GM12892 (cell line): ENCODE data around the gene GGNBP2.

ENCODE experiments used
- POLR2A ChIP-seq: IDR thresholded peaks from 2 replicates; pipeline ENCODE4 v1.6.1; 2011; ENCODE audit warnings: low read depth, low read length, control low read depth
- POLR2AphosphoS5 ChIP-seq: IDR thresholded peaks from 2 replicates; pipeline ENCODE4 v1.6.1; 2011; ENCODE audit warnings: low read depth, low read length, control low read depth

DNA sequence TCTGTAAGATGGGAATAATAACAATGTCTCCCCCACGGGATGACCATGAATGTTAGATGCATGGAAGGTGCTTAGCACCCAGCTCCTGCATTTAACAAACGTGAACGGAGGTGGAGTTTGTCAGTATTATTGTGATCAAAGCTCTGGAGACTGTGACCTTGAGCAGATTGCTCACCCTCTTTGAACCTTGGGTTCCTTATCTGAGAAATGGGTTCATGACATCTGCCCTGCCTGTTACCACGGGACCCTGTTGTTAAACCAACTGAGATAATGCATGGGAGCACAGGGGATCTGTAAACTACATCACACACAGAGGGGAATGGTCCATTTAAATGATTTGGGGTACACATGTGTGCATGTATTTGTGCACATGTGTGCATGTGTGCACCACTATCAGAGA, 86.3 kb downstream of the GGNBP2 start:
- TF ChIP-seq POLR2AphosphoS5, result no peak
- TF ChIP-seq POLR2A, result no peak
